ENCODE results near the gene SNX5. TPM values are rescaled to one million over a fixed set of nuclear protein-coding genes. Genes with fewer than 3 reads are reported as not detected.
A peak's percentile ranks its signal among the peaks of the same experiment; 100 is the strongest.

Gene SNX5
- total and polyA plus RNA-seq, 7 donors, result 59.8 to 113 (median 81.3) TPM

DNA sequence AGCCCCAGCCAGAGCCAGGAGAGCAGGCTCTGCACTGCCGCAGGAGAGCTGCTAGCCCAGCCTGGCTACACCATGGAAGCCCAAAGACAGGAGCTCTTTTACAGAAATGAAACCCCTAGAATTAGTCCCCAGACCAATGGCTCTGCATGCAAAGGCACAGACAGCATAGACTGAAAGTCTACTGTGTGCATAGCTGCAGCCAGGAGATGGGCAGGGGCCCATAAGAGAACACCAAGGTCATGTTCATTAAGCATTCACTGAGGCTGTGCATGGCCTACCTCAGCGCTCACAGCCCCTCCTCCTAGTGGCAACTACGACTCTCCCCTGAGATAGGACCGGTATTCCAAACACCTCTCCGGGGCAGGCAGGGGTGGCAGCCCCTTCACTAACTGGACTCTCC is 34.9 kb downstream of the SNX5 start:
- no peak for ATAC-seq
- WGBS, 3 donors, result 85 to 97% (median 92%) methylated on average over 5 of the region's 5 CpGs
- no peak for DNase-seq
- intact Hi-C loops (cut with DNase I), result no loop called here
- Histone ChIP-seq H3K36me3 (ENCODE audit: insufficient read depth in 1 of 2, low read depth in 1 of 2) (no peaks in the 10 kb centered on the region), H3K9me3 (no peaks in the 10 kb centered on the region), H3K27me3 (ENCODE audit: insufficient read depth in 3 of 3, low read length in 2 of 3) (no peaks in the 10 kb centered on the region), H3K27ac (no peak overlapping the region), H3K4me3 (no peak overlapping the region), H3K4me1 (peaks cover 30% of the 10 kb centered on the region)
- TF ChIP-seq, protein P1, sequence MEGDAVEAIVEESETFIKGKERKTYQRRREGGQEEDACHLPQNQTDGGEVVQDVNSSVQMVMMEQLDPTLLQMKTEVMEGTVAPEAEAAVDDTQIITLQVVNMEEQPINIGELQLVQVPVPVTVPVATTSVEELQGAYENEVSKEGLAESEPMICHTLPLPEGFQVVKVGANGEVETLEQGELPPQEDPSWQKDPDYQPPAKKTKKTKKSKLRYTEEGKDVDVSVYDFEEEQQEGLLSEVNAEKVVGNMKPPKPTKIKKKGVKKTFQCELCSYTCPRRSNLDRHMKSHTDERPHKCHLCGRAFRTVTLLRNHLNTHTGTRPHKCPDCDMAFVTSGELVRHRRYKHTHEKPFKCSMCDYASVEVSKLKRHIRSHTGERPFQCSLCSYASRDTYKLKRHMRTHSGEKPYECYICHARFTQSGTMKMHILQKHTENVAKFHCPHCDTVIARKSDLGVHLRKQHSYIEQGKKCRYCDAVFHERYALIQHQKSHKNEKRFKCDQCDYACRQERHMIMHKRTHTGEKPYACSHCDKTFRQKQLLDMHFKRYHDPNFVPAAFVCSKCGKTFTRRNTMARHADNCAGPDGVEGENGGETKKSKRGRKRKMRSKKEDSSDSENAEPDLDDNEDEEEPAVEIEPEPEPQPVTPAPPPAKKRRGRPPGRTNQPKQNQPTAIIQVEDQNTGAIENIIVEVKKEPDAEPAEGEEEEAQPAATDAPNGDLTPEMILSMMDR (IDR thresholded peaks at IDR 0.05), result no peak

DNA sequence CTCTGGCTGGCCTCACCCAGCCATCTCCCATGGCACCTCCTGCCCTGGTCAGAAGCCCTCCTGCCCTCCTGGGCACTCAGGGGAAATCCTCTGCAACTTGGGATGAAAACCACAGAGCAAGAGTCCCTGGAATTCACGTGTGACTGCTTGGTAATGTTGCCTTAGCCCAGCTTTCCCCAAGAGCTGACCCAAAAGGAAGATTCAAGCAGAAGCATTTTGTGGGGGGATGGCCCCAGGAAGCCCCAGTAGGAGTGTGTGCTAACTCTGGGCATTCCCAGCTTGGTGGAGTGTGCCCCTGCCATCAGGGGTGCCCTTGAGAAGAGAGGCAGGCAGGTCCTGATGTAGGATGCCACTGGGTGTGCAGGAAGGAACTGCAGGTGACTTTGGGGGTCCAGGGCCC is 35.5 kb downstream of the SNX5 start:
- ATAC-seq (no peak), DNase-seq (no peak)
- WGBS, 3 donors, result 83 to 96% (median 95%) methylated on average over 1 of the region's 1 CpG
- TF ChIP-seq, protein P1 (IDR thresholded peaks at IDR 0.05), result no peak
- H3K36me3 ChIP-seq (ENCODE audit: insufficient read depth in 1 of 2, low read depth in 1 of 2), result no peaks in the 10 kb centered on the region
- peaks cover 33% of the 10 kb centered on the region for H3K4me1 ChIP-seq
- H3K27me3 ChIP-seq (ENCODE audit: insufficient read depth in 3 of 3, low read length in 2 of 3), result no peaks in the 10 kb centered on the region
- no peak overlapping the region for H3K4me3 ChIP-seq
- no peak overlapping the region for H3K27ac ChIP-seq
- intact Hi-C loops (cut with DNase I), result no loop called here
- no peaks in the 10 kb centered on the region for H3K9me3 ChIP-seq

DNA sequence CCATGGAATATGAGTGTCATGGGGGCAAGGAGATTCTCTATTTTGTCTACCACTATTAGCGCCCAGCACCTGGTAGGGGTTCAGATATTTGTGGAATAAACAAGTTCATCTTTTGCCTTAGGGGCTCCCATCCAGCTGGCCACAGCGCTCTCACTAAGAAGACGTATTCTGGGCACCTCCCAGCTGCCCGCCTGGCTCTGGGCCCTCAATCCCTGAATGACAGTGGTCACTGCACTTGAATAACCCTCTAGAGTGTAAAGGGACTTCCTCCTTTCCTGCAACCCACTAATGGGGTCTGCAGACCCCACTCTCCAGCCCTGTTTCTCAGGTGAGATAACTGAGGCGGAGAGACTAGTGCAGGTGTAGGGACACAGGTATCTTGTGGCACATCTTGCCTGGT is 36.2 kb downstream of the SNX5 start:
- Histone ChIP-seq H3K4me1 (peaks cover 35% of the 10 kb centered on the region), H3K27ac (no peak overlapping the region), H3K4me3 (no peak overlapping the region), H3K9me3 (no peaks in the 10 kb centered on the region), H3K27me3 (ENCODE audit: insufficient read depth in 3 of 3, low read length in 2 of 3) (no peaks in the 10 kb centered on the region), H3K36me3 (ENCODE audit: insufficient read depth in 1 of 2, low read depth in 1 of 2) (no peaks in the 10 kb centered on the region)
- WGBS, 3 donors, result 40 to 54% (median 48%) methylated on average over 5 of the region's 5 CpGs
- TF ChIP-seq, protein P1 (IDR thresholded peaks at IDR 0.05), result no peak
- intact Hi-C loops (cut with DNase I), result no loop called here
- DNase-seq (no peak), ATAC-seq (peak in 1 of 4 donors; percentile 46)

DNA sequence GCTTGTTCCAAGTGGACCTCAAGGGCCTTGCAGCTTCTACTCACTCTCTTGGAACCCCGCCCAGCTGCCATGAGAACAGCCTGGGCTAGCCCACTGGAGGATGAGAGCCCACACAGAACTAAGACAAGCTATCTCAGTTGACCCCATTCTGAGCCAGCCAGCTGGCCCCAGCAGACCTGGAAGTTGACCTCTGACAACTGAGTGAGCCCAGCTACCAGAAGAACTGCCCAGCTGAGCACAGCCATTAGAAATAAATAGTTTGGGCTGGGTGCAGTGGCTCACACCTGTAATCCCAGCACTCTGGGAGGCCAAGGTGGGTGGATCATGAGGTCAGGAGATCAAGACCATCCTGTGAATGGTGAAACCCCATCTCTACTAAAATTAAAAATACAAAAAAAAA is 37.1 kb downstream of the SNX5 start:
- Histone ChIP-seq H3K9me3 (no peaks in the 10 kb centered on the region), H3K36me3 (ENCODE audit: insufficient read depth in 1 of 2, low read depth in 1 of 2) (no peaks in the 10 kb centered on the region), H3K4me1 (peaks cover 26% of the 10 kb centered on the region), H3K27me3 (ENCODE audit: insufficient read depth in 3 of 3, low read length in 2 of 3) (no peaks in the 10 kb centered on the region), H3K4me3 (no peak overlapping the region), H3K27ac (no peak overlapping the region)
- intact Hi-C loops (cut with DNase I), result no loop called here
- no peak for DNase-seq
- TF ChIP-seq, protein P1 (IDR thresholded peaks at IDR 0.05), result no peak
- no peak for ATAC-seq
- WGBS, 3 donors, result 98 to 100% (median 100%) methylated on average over 1 of the region's 1 CpG

DNA sequence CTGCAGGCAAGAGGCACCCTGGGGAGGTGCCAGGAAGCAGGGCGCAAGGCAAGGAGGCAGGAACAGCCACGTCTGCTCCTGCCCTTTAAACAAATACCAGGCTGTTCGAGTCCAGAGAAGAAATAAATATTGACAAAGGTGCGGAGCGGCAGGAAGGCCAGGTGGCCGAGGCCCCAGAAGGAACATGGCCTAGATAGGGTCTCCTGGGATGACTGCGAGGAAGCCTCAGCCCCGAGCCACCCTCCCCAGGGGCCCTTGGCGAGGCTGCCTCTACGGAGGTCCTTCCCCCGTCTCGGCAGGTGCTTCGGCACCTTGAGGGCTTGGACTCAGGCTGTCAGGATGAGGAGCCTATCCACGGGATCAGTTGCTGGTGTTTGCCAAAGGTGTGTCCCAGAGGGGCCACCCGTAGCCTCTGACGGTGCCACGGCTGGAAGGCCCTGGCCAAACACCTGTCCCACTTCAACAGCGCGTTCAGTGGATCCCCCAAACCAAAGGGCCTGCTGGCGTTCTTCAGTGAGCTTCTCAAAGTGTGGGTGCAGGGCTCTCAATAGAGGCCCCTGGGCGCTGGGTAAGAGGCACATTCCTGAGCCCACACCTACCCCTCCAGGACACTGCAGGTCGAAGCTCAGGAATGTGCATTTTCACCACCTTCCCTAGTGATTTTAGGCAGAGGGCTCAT is 39.8 kb downstream of the SNX5 start:
- H3K27ac ChIP-seq, result peak overlapping the region; percentile 66
- TF ChIP-seq, protein P1 (IDR thresholded peaks at IDR 0.05), result no peak

More for the DNA sequence above, 39.8 kb downstream of the SNX5 start:
- ATAC-seq (peak in 3 of 4 donors; percentile 4 to 26 (median 7)), DNase-seq (no peak)
- no peak overlapping the region for H3K4me3 ChIP-seq
- 64 to 79% (median 66%) methylated on average over 22 of the region's 22 CpGs for WGBS, 3 donors
- H3K27me3 ChIP-seq (ENCODE audit: insufficient read depth in 3 of 3, low read length in 2 of 3), result no peaks in the 10 kb centered on the region
- intact Hi-C loops (cut with DNase I), result no loop called here
- H3K9me3 ChIP-seq, result no peaks in the 10 kb centered on the region
- H3K4me1 ChIP-seq, result peaks cover 22% of the 10 kb centered on the region
- no peaks in the 10 kb centered on the region for H3K36me3 ChIP-seq (ENCODE audit: insufficient read depth in 1 of 2, low read depth in 1 of 2)

Data from psoas muscle (tissue), 8 donors.